Left renal pelvis (tissue), 4 donors: ENCODE measurements around the gene IP6K3. TPM values are rescaled to one million over a fixed set of nuclear protein-coding genes. Genes with fewer than 3 reads are reported as not detected.

Experiments used
- DNase-seq, 4 donors: peaks; one replicate each; pipeline ENCODE4 v3.0.0-alpha.2; 2013; ENCODE audit warnings: low read depth in 4 of 4, low spot score in 3 of 4
- polyA plus RNA-seq, 4 donors: library from polyadenylated mRNA; unstranded; fragments of 120-200 nt; gene quantifications; one replicate each; pipeline ENCODE4 v1.2.1, GENCODE V29; 2013; ENCODE audit not compliant: insufficient read length in 4 of 4

The IP6K3 gene
- polyA plus RNA-seq, 4 donors = 0.72 to 2.0 (median 1.1) TPM

DNA sequence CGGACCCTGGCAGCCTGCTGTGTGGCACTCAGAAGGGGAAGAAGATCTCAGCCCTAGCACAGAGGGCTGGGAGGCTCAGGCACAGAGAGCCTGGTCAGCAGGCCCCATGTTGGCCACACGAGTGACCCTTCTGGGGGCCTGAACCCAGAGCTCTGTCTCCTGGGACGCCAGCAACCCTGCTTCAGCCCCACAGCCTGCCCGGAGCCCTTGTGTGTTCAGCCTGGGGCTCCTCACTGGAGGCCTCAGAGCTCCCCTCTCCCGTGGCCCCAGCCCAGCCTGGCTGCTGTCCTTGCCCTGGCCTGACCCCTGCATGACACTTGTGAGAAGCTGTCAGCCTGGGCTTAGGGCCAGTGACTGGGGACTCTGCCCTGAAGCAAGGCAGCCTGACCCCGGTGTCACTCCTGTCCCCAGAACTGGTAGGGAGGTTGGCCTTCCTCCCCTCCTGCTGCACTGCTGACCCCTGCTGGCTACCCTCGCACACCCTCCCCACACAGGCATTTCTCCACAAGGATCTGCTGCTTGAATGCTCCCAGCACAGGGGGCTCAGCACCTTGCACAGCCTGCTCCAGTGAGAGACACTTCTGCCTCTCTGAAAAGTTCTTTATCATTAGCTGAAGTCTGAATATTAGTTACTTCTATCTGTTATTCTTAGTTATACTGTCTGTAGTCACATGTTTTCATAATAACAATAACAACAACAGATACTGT is 15.4 kb upstream of the IP6K3 start:
- no peak for DNase-seq

DNA sequence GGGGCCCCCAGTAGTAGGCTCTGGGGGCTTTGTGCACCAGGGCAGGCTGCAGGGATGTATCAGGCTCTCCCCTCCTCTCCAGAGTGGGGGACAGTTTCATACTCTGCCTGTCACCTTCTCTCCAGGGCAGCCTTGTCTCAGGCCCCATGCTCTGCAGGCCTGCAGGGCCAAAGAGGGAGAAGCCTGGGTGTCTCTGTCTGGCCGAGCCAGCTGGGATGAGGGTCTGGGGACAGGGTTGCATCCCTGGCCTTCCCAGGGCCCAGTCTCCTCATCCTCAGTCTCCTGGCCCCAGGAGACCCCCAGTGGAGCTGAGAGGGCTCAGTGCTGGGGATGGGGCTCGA is 14.8 kb upstream of the IP6K3 start:
- no peak for DNase-seq

DNA sequence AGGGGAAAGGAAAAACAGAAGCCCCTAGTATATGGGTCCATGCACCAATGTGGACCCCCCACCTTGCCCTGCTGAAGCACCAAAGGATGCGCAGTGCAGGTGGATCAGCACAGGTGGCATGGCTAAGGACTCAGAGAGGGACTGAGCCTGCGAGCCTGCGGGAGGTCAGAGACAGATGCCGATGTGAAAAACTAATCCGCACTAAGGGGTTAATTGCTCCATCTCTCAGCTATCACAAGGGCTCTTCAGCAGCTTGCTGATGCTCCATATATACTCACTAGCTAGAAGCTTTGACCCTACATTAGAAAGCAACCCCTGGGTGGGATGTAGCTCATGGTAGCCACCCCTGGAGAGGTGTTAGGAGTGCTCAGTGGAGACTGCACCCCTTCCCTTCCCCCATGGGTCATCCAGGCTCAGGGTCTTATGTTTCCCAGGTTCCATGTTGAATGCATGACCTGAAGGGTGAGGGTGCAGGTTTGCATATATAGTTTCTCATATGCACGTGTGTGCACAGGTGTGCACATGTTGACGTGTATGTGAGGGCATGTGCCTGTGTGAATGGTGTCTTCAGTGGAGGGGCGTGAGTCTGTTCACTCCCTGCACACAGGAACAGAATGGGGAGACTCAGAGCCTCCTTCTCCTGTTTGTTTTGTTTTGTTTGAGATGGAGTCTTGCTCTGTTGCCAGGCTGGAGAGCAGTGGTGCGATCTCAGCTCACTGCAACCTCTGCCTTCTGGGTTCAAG is 13.4 kb upstream of the IP6K3 start:
- no peak for DNase-seq

DNA sequence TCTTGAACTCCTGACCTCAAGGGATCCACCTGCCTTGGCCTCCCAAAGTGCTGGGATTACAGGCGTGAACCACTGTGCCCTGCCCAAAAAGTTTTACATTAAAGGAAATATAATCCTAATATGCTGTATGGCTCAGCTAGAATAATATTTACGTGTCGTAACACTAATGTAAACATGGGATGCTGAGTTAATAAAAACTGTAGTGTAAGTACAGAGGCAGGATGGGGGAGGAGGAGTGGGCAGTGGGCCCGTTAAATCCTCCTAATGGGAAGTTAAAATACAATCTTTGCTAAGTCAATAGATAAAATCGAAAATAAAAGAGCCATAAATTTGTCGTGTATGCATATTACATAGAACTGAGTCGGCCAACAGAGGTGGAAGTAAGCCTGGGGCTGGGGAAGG is 12.1 kb upstream of the IP6K3 start:
- DNase-seq = no peak

DNA sequence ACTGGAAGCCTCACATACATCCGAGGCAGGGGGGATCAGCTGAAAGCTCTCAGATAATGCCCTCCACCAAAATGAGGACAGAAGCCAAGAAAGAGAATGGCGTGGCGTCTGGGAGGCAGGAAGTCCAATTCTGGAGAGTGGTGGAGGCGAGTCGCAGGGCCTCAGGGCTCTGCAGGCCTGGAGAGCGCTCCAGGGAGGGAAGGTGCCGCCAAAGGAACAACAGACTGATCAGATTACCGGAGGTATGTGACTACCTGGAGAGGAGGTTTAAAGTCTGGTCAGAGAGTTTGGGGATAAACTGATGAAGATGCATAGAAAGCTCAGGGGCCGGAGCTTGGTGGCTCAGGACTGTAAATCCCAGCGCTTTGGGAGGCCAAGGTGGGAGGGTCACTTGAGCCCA is 11.2 kb upstream of the IP6K3 start:
- no peak for DNase-seq

DNA sequence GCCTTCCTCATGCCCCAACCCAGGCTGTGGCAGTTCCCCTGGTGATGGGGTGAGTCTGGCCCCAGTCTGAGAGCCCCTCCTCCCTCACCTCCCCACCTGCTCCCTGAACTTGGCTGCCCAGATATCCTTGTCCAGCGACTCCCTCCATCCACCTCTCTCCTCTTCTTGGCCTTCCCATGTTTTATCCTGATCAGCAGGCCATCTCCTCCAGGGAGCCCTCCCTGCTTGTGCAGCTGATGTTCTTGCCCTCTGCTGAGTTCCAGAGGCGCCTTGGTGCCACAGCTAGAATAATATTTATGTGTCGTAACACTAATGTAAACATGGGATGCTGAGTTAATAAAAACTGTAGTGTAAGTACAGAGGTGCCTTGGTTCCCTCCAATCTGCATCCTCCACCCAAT is 10.4 kb upstream of the IP6K3 start:
- DNase-seq = no peak

DNA sequence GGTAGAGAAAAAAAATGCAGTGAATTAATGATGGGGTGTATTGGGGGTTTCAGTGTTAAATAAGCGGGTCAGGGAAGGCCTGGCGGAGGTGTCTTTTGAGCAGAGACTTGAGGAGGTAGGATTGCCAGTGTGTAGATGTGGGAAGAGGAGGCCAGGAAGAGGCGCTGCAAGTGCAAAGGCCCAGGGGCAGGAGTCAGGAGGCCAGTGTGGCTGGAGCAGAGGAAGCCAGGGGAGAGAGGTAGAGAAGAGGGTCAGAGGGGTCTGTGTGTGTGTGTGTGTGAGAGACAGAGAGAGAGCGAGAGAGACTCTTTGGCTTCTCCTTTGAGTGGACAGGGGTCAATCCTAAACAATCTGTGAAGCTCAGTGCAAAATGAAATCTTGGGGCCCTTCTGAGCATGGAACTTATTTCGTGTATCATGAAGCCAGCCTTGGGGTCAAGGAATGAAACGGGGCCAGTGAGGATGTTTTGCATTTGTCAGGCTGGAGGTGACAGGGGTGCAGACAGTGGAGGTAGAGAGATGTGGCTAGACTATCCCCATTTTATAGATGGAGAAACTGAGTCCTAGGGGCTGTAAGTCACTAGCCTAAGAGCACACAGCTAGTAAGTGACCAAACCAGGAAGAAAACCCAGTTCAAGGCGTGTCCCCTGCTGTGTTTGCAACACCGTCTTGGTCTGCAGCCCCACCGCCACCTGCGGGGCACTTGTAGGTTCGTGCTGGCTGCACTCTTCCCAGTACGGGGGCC is 9.7 kb upstream of the IP6K3 start:
- no peak for DNase-seq

DNA sequence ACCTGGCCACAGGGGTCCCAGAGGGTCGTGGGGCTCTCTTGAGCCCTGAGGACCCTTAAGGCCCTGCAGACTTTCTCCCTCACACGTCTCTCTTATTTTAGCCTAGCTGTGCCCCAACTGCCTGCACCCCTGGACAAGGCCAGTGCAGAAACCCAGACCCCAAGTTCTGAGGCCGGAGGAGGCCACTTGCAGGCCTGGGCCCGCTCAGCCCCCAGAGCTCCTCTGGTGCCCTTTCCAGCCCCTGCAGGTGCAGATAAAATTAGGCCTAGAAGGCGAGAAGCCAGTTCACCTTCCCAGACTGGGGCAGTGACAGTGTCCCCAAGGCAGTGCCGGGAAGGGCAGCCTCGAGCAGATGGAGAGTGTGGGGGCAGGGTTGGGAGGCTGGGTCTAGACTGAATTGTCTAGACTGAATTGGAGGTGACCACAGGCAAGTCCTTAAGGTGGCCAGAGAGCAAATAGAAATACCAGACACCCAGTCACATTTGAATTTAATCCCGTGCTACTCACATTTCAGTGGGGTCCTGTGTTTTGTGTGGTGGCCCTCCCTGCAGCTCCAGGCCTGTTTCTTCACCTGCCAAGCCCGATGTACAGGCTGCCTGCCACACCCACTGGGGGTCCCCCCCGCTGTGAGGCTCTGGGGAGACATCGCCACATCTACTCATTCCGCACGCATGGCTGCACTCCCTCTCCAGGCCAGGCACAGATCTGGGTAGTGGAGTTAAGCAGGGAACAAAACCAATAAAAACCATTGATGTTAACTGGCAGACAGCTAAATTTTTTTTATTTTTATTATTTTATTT is 8.6 kb upstream of the IP6K3 start:
- DNase-seq = no peak

DNA sequence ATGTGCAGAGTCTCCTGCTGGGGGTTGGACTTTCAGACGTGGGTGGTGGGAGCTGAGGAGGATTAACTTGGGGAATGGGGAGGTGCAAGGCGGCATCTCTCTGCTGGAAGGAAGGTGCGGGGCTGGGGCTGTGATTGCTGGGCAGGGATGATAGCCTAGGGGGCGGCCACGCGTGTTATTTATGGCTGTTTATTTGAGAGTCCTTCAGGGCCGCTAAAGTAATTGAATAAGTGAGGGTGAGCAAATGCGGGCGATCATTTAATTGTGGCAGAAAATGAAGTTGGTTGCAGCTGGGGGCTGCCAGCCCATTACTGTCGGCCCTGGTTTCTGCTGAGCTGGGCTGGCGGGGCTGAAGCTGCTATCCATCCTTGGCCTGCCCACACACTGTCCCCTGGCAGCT is 7.5 kb upstream of the IP6K3 start:
- DNase-seq = no peak

DNA sequence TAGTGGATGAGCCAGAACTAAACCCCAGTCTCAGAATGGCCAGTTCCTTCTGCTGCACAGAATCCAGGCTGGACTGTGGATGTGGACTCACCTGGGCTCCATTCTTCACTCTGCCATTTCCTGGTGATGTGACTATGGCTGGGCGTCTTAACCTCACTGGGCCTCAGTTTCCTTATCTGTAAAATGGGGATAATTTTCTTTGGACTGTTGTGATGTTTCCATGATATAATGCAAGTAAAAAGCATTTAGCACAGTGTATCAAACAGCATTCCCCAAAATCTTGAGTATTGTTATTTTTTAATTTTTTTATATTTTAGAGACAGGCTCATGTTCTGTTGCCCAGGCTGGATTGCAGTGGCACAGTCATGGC is 5.9 kb upstream of the IP6K3 start:
- no peak for DNase-seq

DNA sequence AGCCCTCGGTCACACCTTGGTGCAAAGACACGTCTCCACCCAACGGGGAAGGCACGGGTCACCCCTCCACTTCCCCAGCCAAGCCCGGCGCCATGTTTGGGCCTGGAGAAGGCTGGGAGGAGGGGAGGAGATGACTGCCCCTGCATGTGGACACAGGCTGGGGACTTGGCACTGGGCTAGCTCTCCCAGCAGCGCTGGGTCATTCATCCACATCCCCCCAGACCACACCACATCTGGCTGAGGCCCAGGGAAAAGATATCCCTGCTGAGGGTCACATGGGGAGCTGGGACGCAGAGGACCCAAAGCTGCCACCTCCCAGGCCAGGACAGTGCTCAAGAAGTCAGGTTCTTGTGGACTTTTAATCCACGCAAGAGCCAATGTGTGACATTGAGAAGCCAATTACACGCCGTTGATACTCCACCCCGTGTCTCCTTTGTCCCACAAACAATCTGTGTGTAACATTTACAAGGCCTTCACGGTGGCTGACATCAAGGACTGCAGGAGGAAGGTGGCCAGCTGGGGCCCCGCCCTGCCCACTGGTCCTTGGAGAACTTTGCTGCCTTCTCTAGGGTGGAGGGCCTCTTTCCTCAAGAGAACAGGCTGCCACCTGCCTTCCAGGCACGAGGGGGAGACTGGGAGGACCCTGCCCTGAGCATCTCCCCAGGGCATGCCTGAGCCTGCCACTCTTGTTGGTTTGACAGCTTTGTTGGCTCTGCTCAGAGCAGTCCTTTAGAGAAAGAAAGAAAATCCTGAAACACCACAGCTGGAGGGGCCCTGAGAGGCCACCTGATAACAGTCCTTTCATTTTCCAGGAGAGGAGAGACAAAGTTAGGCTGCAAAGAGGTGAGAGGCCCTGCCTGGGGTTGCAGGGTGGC is 5.3 kb upstream of the IP6K3 start:
- no peak for DNase-seq

DNA sequence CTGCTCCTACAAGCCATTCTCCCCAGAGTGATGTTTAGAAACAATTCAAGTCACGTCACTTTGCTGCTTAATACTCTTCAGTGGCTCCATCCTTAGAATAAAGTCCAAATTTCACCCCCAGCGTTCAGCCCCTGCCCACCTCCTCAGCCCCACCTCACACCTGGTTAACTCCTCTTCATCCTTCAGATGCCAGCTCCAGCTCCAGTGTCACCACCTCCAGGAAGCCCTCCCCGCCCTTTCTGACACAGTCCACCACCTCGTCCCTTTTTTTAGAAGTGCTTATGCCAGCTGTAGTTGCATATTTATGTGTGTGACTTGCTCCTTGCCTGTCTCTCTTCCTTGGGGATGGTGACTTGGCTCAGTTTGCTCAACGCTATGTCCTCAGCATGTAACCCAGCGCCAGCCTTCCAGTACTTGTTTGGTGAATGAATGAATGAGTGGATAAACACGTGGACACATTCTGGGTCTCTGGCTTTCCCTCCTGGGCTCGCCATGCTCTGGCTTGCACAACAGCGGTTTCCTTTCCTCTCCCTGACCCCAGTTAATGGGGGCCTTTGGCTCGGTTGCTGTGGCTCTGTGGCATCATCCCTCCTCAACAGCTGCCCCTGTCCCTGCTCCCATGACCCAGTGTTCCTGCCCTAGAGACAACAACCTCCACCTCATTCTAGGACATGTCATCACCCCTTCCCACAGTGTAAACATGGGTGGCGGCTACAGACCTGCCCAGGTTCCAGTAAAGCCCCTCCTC is 3.7 kb upstream of the IP6K3 start:
- DNase-seq = no peak

DNA sequence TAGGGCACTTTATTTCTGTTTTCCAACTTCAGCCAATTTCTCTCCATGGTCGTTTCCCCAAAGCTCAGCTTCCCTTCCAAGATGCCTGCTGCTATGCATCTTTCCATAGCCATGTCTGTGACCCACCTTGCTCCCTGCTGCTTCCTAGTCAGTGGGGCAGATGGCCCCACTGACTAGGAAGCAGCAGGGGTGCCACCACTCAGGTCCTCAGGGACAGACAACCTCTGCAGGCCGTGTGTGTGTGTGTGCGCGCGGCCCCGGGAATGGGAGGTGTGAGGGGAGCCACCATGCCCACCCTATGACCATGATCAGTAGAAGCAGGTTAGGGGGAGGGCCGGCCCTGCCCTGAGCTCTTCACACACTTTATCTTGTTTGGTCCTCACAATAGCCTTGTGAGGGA is 2.7 kb upstream of the IP6K3 start:
- DNase-seq = no peak

DNA sequence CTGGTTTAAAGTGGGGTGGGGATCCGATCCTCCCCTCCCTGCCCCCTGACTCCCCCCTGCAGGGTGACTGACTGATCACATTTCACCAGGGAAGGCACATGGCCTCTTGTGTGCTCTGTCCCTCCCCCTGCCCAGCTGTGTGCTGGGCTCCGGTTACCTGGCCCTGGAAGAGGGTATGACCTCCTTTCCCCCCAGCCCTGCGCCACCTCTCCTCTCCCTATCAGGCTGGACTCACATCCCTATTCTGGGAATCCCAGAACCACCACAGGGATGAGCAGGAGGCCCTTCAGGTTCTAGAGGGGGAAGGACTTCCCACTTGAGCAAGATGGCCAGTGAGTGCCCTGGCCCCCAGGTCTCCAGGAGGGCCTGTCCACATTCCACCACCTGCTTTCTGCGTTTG is 2.1 kb upstream of the IP6K3 start:
- no peak for DNase-seq

DNA sequence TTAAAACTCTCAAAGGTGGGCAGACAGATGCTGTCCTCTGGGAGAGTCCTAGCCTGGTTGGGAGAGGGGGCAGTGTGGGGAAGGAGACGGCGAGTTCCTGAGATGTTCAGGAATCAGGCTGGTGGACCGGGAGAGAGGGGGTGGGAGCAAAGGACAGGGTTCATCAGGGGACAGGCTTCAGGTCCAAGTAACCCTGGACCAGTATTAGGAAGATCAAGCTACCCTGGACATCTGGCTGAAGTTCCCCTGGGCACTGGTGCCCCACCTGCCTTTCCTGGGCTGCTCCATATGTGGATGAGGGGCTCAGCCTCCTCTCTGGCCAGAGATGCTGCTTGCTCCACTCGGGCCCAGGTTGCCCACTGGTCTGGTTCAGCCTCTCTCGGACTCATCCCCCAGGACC is 1.1 kb upstream of the IP6K3 start:
- DNase-seq = no peak

DNA sequence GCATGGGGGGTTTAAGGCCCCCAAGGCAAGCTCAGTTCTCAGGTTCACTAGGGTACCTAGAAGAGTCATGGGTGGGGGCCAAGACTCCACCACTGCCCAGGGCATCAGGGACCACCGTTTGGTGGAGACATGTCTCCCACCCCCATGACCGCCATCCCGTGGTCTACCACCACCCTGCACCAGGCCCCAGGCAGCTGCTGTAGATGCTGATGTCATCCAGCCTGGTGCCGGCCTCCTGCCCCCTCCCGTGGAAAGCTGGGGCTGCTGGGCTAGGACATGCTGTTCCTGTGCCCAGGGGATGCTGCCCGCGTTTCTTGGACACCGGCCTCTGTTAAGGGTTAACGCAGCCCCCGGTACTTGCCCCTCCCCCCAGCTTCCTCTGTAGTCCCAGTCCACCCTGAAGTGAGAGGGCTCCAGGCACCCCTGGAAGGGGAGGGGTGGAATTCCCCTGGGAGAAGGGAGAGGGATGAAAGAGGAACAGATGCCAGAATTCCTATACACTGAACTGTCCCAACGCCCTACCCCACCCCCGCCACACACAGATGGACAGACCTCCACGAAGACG is 587 bp downstream of the IP6K3 start:
- no peak for DNase-seq

DNA sequence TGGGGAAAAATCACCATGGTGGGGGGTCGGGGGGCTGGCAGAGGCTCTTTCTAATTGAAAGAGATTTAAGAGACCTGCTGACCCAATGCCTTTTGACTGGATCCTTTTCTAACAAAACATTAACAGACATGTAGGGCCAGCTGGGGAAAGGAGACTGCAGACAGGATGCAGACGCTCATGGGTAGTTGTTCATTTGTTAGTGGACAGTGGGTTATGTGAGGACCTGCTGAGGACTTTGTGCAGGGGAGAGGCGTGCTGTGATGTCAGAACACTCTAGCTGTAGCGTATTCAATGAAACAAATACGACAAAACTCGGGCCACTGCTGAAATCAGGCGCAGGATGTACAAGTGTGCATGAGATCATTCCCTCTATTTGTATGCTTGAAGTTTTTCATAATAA is 1.2 kb downstream of the IP6K3 start:
- no peak for DNase-seq

DNA sequence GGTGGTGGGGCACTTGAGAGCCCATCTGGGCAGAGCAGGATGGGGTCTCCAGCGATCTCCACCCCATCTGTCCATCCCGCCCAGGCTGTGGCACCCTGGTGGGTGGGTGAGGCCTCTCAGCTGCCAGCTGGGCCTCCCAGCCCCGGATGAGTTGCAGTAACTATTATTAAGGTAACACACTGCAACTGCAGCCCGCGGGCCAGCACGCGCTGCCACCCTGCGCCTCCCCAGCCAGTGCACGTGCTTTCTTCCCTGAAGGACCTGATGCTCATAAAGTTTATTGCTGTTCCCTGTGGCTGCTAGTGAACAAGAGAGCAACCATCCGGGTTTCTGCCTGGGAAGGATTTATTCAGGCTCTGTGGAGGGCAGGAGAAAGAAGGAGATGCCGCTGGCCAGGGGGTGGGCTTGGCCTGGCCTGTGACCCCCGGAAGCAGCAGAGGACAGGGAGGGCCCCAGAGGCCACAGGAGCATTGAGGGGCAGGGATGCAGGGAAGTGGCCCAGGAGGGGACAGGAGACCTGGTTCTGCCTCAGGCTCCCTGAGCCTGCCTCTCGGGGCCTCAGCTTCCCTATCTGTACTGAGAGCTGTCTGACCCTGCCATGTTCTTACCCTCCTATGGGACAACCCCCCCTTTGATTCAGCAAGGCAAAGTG is 1.7 kb downstream of the IP6K3 start:
- no peak for DNase-seq
